Endothelial cell of umbilical vein (primary cell): ENCODE measurements around the gene RAD51B. TPM values are rescaled to one million over a fixed set of nuclear protein-coding genes. Genes with fewer than 3 reads are reported as not detected.

Experiments
- BruUV-seq: library from RNA; stranded (reverse); fragments of 400-500 nt; replicated peaks from 2 replicates; lab custom pipeline; 2021; lab: Mats Ljungman, UMichigan
- CTCF ChIA-PET: fragments of 300-600, 350-600 bp; sonication (Branson Sonifier 250); formaldehyde crosslinking; loops from one replicate; lab custom pipeline; 2021; ENCODE audit warnings: antibody characterized with exemption, inconsistent platforms; lab: Charles Lee
- POLR2A ChIA-PET: fragments of 300-600, 350-600 bp; sonication (Branson Sonifier 250); formaldehyde crosslinking; loops from one replicate; lab custom pipeline; 2021; ENCODE audit warnings: antibody characterized with exemption, inconsistent platforms; lab: Charles Lee
- DNase-seq: peaks from one replicate; pipeline ENCODE4 v3.0.0-alpha.2; 2011; ENCODE audit warnings: low read depth, low spot score
- FAIRE-seq: peaks from 2 replicates; lab custom pipeline; 2011; peaks lifted over from hg19 to GRCh38; lab: Jason Lieb, UNC
- H2AFZ ChIP-seq: 2 replicates; pipeline ENCODE4 v1.6.0; 2012; ENCODE audit warnings: low read depth, low read length, control low read depth, inconsistent platforms
- H3K27ac ChIP-seq: 2 replicates; pipeline ENCODE4 v1.5.1; 2011; ENCODE audit warnings: low read depth, mild to moderate bottlenecking, control low read depth, low read length, moderate library complexity; ENCODE audit not compliant: insufficient read depth
- H3K27me3 ChIP-seq, 2 experiments: 2 replicates each; pipeline versions ENCODE4 v1.6.0 to v1.6.1; 2011; ENCODE audit warnings: low read length in 2 of 2, mixed read lengths in 1 of 2; ENCODE audit not compliant: control insufficient read depth in 2 of 2, insufficient read depth in 2 of 2
- H3K36me3 ChIP-seq, 2 experiments: 2 replicates in 1 of 2; 3 replicates in 1 of 2; pipeline ENCODE4 v1.5.1; 2011; ENCODE audit warnings: low read length in 2 of 2, mild to moderate bottlenecking in 1 of 2, moderate library complexity in 1 of 2; ENCODE audit not compliant: control insufficient read depth in 2 of 2, insufficient read depth in 2 of 2; ENCODE audit errors: extremely low read depth in 1 of 2
- H3K4me1 ChIP-seq: 3 replicates; pipeline ENCODE4 v1.5.1; 2011; ENCODE audit warnings: mild to moderate bottlenecking, low read length; ENCODE audit not compliant: control insufficient read depth, insufficient read depth; ENCODE audit errors: extremely low read depth
- H3K4me2 ChIP-seq: 2 replicates; pipeline ENCODE4 v1.6.1; 2011; ENCODE audit warnings: low read length, control low read depth, mixed read lengths; ENCODE audit not compliant: insufficient read depth
- H3K4me3 ChIP-seq, 3 experiments: fragments of 200-600 bp in 1 of 3; sonication (generic), shearing (Covaris generic) in 1 of 3; replicated peaks in 1 of 3; 2 replicates each; pipeline ENCODE4 v1.5.1; 2011 to 2016; ENCODE audit warnings: control low read depth in 3 of 3, low read length in 3 of 3, mild to moderate bottlenecking in 2 of 3, inconsistent platforms in 1 of 3, low read depth in 1 of 3, moderate library complexity in 1 of 3; ENCODE audit not compliant: insufficient read depth in 1 of 3
- H3K79me2 ChIP-seq: 2 replicates; pipeline ENCODE4 v1.6.0; 2012; ENCODE audit warnings: low read length, inconsistent platforms; ENCODE audit not compliant: control insufficient read depth, insufficient read depth
- H3K9ac ChIP-seq: replicated peaks from 2 replicates; pipeline ENCODE3; 2011; ENCODE audit warnings: low read length, control low read depth; ENCODE audit not compliant: insufficient read depth; ENCODE audit errors: extremely low read depth
- H3K9me1 ChIP-seq: replicated peaks from 3 replicates; pipeline ENCODE4 v1.6.0; 2011; ENCODE audit warnings: mild to moderate bottlenecking, low read length; ENCODE audit not compliant: control insufficient read depth, insufficient read depth; ENCODE audit errors: extremely low read depth
- H3K9me3 ChIP-seq: replicated peaks from 2 replicates; pipeline ENCODE4 v1.5.1; 2012; ENCODE audit warnings: low read length, inconsistent platforms; ENCODE audit not compliant: control insufficient read depth, insufficient read depth
- H4K20me1 ChIP-seq: replicated peaks from 2 replicates; pipeline ENCODE3; 2011; ENCODE audit warnings: mild to moderate bottlenecking, low read length; ENCODE audit not compliant: control insufficient read depth, insufficient read depth; ENCODE audit errors: extremely low read depth
- JUN ChIP-seq: IDR thresholded peaks from 2 replicates; pipeline ENCODE4 v1.6.1; 2011; ENCODE audit warnings: borderline replicate concordance, low read depth; ENCODE audit not compliant: insufficient read length, insufficient read depth
- MAX ChIP-seq: IDR thresholded peaks from 2 replicates; pipeline ENCODE4 v1.6.1; 2011; ENCODE audit not compliant: insufficient read depth, insufficient read length
- POLR2A ChIP-seq: IDR thresholded peaks from 2 replicates; pipeline ENCODE4 v1.6.1; 2012; ENCODE audit warnings: low read depth, mild to moderate bottlenecking, control low read depth, low read length
- POLR2AphosphoS5 ChIP-seq: IDR thresholded peaks from 2 replicates; pipeline ENCODE4 v1.6.1; 2012; ENCODE audit warnings: low read depth, mild to moderate bottlenecking, control low read depth, low read length, moderate library complexity; ENCODE audit not compliant: insufficient read depth
- dilution Hi-C: fragments of 300-500 bp; cut with MboI; formaldehyde crosslinking; loops from one replicate; pipeline ENCODE4 v1.15.0; 2019; ENCODE audit warnings: low sequenced_read_pairs; ENCODE audit not compliant: extremely low pct_ligation_motif_present
- intact Hi-C: fragments of 100-400 bp; cut with micrococcal nuclease; formaldehyde crosslinking; loops from one replicate; pipeline ENCODE4 v1.10.0; 2022
- polyA plus RNA-seq, 4 experiments: library from polyadenylated mRNA; depleted of rRNA in 3 of 4; stranded (reverse) in 3 of 4; unstranded in 1 of 4; fragments of >200 nt; gene quantifications; 2 replicates each; pipeline versions ENCODE4 v1.2.1 to v1.2.3, GENCODE V29; 2011 to 2012; ENCODE audit warnings: missing spikeins in 1 of 4
- total RNA-seq: library from RNA; stranded (reverse); gene quantifications from 2 replicates; pipeline ENCODE4 v1.2.3, GENCODE V29; 2021
- TF ChIP-seq, protein P1 (sequence below), 2 donors: IDR thresholded peaks; 1 replicate in 1 of 2; 2 replicates in 1 of 2; pipeline ENCODE4 v1.5.1; 2011; ENCODE audit warnings: low read length in 2 of 2, mild to moderate bottlenecking in 2 of 2, moderate library complexity in 2 of 2, control low read depth in 1 of 2, inconsistent platforms in 1 of 2, low read depth in 1 of 2; ENCODE audit not compliant: insufficient read depth in 1 of 2; ENCODE audit errors: extremely low read depth in 1 of 2

The RAD51B gene
- total and polyA plus RNA-seq, 2 donors (not counting 3 experiments of a cell fraction or from before 2014, with no cell fraction given) = 3.9 to 19.0 TPM

- no peak for FAIRE-seq
Observed at GRCh38 chr14:68702135-68702534, 882.6 kb downstream of the RAD51B start.

GRCh38 chr14:68702578-68702977 is 883.0 kb downstream of the RAD51B start:
- intact Hi-C loops = no loop called here
- Histone ChIP-seq H3K36me3 (no peaks in the 10 kb centered on the region), H2AFZ (peak overlapping the region; percentile 81), H3K9ac (no peak overlapping the region), H3K27ac (peak overlapping the region; percentile 36), H4K20me1 (no peaks in the 10 kb centered on the region), H3K4me1 (peaks cover 11% of the 10 kb centered on the region), H3K79me2 (no peaks in the 10 kb centered on the region), H3K27me3 (no peaks in the 10 kb centered on the region), H3K9me1 (no peaks in the 10 kb centered on the region), H3K9me3 (no peaks in the 10 kb centered on the region), H3K4me3 (no peak overlapping the region), H3K4me2 (no peak overlapping the region)
- TF ChIP-seq POLR2AphosphoS5 = no peak
- TF ChIP-seq MAX = no peak
- no peak for TF ChIP-seq POLR2A
- BruUV-seq = no TSS peak
- ChIA-PET POLR2A (no interaction called here), CTCF (interaction anchor here (1.0 kb wide), 1 partner anchor 8 kb away, joined by 5 read pairs; no protein-coding TSS in a partner anchor)
- dilution Hi-C loops = no loop called here
- FAIRE-seq (no peak), DNase-seq (no peak)

More at GRCh38 chr14:68702135-68702534, 882.6 kb downstream of the RAD51B start:
- ChIA-PET CTCF (interaction anchor here (1.6 kb wide), 1 partner anchor 16 kb away, joined by 3 read pairs; no protein-coding TSS in a partner anchor), POLR2A (interaction anchor here (0.6 kb wide), 1 partner anchor 87 kb away, joined by 5 read pairs; no protein-coding TSS in a partner anchor)
- no peak for DNase-seq
- no peaks in the 10 kb centered on the region for H3K79me2 ChIP-seq
- no peaks in the 10 kb centered on the region for H3K9me3 ChIP-seq
- no peaks in the 10 kb centered on the region for H4K20me1 ChIP-seq
- no TSS peak for BruUV-seq
- no peak overlapping the region for H3K4me3 ChIP-seq
- no peaks in the 10 kb centered on the region for H3K9me1 ChIP-seq
- dilution Hi-C loops = no loop called here
- H3K9ac ChIP-seq = no peak overlapping the region
- no peak overlapping the region for H3K27ac ChIP-seq
- H3K36me3 ChIP-seq = no peaks in the 10 kb centered on the region
- H2AFZ ChIP-seq = no peak overlapping the region
- no peaks in the 10 kb centered on the region for H3K27me3 ChIP-seq
- intact Hi-C loops = no loop called here
- peaks cover 11% of the 10 kb centered on the region for H3K4me1 ChIP-seq
- no peak for TF ChIP-seq MAX
- TF ChIP-seq, protein P1, sequence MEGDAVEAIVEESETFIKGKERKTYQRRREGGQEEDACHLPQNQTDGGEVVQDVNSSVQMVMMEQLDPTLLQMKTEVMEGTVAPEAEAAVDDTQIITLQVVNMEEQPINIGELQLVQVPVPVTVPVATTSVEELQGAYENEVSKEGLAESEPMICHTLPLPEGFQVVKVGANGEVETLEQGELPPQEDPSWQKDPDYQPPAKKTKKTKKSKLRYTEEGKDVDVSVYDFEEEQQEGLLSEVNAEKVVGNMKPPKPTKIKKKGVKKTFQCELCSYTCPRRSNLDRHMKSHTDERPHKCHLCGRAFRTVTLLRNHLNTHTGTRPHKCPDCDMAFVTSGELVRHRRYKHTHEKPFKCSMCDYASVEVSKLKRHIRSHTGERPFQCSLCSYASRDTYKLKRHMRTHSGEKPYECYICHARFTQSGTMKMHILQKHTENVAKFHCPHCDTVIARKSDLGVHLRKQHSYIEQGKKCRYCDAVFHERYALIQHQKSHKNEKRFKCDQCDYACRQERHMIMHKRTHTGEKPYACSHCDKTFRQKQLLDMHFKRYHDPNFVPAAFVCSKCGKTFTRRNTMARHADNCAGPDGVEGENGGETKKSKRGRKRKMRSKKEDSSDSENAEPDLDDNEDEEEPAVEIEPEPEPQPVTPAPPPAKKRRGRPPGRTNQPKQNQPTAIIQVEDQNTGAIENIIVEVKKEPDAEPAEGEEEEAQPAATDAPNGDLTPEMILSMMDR (IDR thresholded peaks at IDR 0.05; ENCODE audit: extremely low read depth in 1 of 2, insufficient read depth in 1 of 2, low read depth in 1 of 2, low read length in 2 of 2) = no peak
- no peak for TF ChIP-seq JUN
- no peak overlapping the region for H3K4me2 ChIP-seq
